ENCODE data around the gene SYNPO2L. TPM values are rescaled to one million over a fixed set of nuclear protein-coding genes. Genes with fewer than 3 reads are reported as not detected.
A peak's percentile ranks its signal among the peaks of the same experiment; 100 is the strongest.

The SYNPO2L gene
- total and polyA plus RNA-seq, 9 of the 15 experiments (the other 6 are each of a cell fraction or from before 2014, with no cell fraction given) = 0.03 to 0.07 TPM; not detected in 7

DNA sequence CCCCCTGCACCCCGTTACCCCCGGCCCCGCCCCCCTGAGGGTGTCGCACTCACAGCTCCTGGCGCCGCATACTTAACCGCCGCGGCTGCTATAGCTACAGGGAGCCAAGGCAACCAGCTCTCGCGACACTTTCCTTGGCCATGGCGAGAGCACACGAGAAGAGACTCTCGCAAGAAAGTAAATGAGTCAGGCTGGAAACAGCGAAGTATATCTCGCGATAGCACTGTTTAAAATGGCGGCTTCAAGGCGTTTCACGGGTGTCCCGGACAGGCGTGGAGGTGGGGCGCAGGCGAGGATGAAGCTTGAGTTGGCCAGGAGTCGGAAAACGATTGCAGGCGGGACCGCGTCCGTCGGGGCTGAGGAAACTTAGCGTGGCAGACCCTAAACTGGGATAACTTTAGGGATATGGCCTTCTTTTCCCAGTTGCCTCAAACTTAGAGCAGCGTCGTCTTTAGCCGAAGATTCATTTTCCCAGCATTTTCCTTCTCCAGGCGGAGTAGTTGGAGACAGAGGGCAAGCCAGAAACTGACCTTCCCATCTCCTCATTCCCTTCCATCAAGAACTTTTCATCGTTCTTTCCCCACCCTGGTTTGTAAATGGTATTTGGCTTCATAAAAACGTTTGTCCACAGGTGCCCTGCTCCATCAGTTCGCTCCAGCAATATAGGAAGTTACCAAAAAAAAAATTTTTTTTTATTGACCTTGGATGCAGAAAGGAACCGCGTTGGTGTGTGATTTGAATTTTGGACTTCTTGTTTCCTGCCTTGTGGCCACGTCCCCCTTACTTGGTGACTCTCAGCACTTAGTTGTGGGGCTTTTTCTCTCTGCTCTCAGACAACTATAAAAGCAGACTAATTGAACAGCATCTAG, 29.7 kb downstream of the SYNPO2L start:
- Histone ChIP-seq H4K20me1 (replicated peaks; ENCODE audit: control insufficient read depth, insufficient read depth, low read length) (no peaks in the 10 kb centered on the region), H3K27me3 (ENCODE audit: control insufficient read depth in 2 of 2, insufficient read depth in 2 of 2, low read length in 2 of 2) (no peaks in the 10 kb centered on the region), H3K27ac (ENCODE audit: extremely low read depth, low read depth, low read length) (peak overlapping the region; percentile 87), H3K36me3 (ENCODE audit: control insufficient read depth, insufficient read depth, low read length) (no peaks in the 10 kb centered on the region), H3K4me2 (ENCODE audit: insufficient read depth, low read length) (peak overlapping the region; percentile 95), H3K4me3 (peak overlapping the region; percentile 86), H3K4me1 (replicated peaks in 1 of 2; ENCODE audit: control insufficient read depth in 2 of 2, insufficient read depth in 2 of 2, low read length in 2 of 2) (peaks cover 7 to 14% of the 10 kb centered on the region in 2 experiments; a peak in 4 of 5 replicates), H2AFZ (ENCODE audit: low read depth, low read length) (peak overlapping the region; percentile 96), H3K9me3 (replicated peaks; ENCODE audit: control insufficient read depth, insufficient read depth, low read depth, low read length) (no peaks in the 10 kb centered on the region), H3K9me1 (ENCODE audit: control insufficient read depth, insufficient read depth, low read length) (no peaks in the 10 kb centered on the region), H3K9ac (ENCODE audit: insufficient read depth in 1 of 2, low read depth in 2 of 2, low read length in 2 of 2) (peak overlapping the region; percentile 97 to 99), H3K79me2 (ENCODE audit: control insufficient read depth, insufficient read depth, low read length) (peaks cover 33% of the 10 kb centered on the region)
- peak; percentile 97 to 99 (median 98) for DNase-seq (ENCODE audit: extremely low read depth in 1 of 4, low spot score in 3 of 4)
- ChIA-PET POLR2A (interaction anchor here (0.5 to 2.9 kb wide), 23 partner anchors 9 to 1275 kb away, joined by 3 to 18 read pairs (median 3); partner anchors contain the start of genes CHCHD1, MYOZ1, PPP3CB and USP54), CTCF (ENCODE audit: low intra/inter-chr PET ratio) (interaction anchor here (0.6 kb wide), 1 partner anchor 8 kb away, joined by 4 read pairs; no protein-coding TSS in a partner anchor)
- intact Hi-C loops (cut with micrococcal nuclease) = loop anchor here (5.0 kb wide), 2 partner anchors 34 to 99 kb away; partner anchors contain the start of gene USP54
- in situ Hi-C loops (cut with MboI) = no loop called here
- FAIRE-seq = peak; percentile 99
- TSS peak; percentile 88 for BruUV-seq (replicated peaks)
- ATAC-seq = peak; percentile 95
- under 1% methylated on average over 42 of the region's 42 CpGs for WGBS (ENCODE audit: insufficient coverage, low coverage, missing lambda C conversion rate)
- TF ChIP-seq XRCC4 (IDR thresholded peaks at IDR 0.05; ENCODE audit: extremely low read depth, insufficient read depth, insufficient read length) (no peak), ZNF764 (CRISPR knock-in tag; IDR thresholded peaks at IDR 0.05; ENCODE audit: low read depth) (no peak), ZNF717 (CRISPR knock-in tag; IDR thresholded peaks at IDR 0.05) (no peak), HIVEP1 (CRISPR knock-in tag; IDR thresholded peaks at IDR 0.05) (no peak), EP300 (IDR thresholded peaks at IDR 0.05; ENCODE audit: low read length) (no peak; the same call in 1 of the 2 replicates), CBX2 (IDR thresholded peaks at IDR 0.05; ENCODE audit: insufficient read depth, low read length, poor library complexity, severe bottlenecking) (no peak), PHF20 (IDR thresholded peaks at IDR 0.05; ENCODE audit: partially characterized antibody) (peak; percentile 91), ZFP36 (IDR thresholded peaks at IDR 0.05; ENCODE audit: low read depth, low read length, partially characterized antibody) (peak; percentile 25), FOXJ3 (CRISPR knock-in tag; IDR thresholded peaks at IDR 0.05) (no peak)
- TF ChIP-seq, protein P1, sequence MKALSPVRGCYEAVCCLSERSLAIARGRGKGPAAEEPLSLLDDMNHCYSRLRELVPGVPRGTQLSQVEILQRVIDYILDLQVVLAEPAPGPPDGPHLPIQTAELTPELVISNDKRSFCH (CRISPR knock-in tag; IDR thresholded peaks at IDR 0.05) = no peak
- TF ChIP-seq, protein P1 (tag; IDR thresholded peaks at IDR 0.05) = 0 out of 2 replicates have a peak, but pooled peaks have one; percentile 42
- TF ChIP-seq, protein P2, sequence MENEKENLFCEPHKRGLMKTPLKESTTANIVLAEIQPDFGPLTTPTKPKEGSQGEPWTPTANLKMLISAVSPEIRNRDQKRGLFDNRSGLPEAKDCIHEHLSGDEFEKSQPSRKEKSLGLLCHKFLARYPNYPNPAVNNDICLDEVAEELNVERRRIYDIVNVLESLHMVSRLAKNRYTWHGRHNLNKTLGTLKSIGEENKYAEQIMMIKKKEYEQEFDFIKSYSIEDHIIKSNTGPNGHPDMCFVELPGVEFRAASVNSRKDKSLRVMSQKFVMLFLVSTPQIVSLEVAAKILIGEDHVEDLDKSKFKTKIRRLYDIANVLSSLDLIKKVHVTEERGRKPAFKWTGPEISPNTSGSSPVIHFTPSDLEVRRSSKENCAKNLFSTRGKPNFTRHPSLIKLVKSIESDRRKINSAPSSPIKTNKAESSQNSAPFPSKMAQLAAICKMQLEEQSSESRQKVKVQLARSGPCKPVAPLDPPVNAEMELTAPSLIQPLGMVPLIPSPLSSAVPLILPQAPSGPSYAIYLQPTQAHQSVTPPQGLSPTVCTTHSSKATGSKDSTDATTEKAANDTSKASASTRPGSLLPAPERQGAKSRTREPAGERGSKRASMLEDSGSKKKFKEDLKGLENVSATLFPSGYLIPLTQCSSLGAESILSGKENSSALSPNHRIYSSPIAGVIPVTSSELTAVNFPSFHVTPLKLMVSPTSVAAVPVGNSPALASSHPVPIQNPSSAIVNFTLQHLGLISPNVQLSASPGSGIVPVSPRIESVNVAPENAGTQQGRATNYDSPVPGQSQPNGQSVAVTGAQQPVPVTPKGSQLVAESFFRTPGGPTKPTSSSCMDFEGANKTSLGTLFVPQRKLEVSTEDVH (IDR thresholded peaks at IDR 0.05; ENCODE audit: low read depth, partially characterized antibody) = no peak
- TF ChIP-seq, protein P3, sequence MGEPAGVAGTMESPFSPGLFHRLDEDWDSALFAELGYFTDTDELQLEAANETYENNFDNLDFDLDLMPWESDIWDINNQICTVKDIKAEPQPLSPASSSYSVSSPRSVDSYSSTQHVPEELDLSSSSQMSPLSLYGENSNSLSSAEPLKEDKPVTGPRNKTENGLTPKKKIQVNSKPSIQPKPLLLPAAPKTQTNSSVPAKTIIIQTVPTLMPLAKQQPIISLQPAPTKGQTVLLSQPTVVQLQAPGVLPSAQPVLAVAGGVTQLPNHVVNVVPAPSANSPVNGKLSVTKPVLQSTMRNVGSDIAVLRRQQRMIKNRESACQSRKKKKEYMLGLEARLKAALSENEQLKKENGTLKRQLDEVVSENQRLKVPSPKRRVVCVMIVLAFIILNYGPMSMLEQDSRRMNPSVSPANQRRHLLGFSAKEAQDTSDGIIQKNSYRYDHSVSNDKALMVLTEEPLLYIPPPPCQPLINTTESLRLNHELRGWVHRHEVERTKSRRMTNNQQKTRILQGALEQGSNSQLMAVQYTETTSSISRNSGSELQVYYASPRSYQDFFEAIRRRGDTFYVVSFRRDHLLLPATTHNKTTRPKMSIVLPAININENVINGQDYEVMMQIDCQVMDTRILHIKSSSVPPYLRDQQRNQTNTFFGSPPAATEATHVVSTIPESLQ (CRISPR knock-in tag; IDR thresholded peaks at IDR 0.05) = peak; percentile 62; the same call in 1 of the 2 replicates
- TF ChIP-seq, protein P4, sequence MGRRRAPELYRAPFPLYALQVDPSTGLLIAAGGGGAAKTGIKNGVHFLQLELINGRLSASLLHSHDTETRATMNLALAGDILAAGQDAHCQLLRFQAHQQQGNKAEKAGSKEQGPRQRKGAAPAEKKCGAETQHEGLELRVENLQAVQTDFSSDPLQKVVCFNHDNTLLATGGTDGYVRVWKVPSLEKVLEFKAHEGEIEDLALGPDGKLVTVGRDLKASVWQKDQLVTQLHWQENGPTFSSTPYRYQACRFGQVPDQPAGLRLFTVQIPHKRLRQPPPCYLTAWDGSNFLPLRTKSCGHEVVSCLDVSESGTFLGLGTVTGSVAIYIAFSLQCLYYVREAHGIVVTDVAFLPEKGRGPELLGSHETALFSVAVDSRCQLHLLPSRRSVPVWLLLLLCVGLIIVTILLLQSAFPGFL (CRISPR knock-in tag; IDR thresholded peaks at IDR 0.05) = no peak
